Measurements from ENCODE around the gene PLXDC2. TPM values are rescaled to one million over a fixed set of nuclear protein-coding genes. Genes with fewer than 3 reads are reported as not detected.

PLXDC2 gene
- polyA plus RNA-seq, 4 donors = 29.1 to 165 (median 39.9) TPM

DNA sequence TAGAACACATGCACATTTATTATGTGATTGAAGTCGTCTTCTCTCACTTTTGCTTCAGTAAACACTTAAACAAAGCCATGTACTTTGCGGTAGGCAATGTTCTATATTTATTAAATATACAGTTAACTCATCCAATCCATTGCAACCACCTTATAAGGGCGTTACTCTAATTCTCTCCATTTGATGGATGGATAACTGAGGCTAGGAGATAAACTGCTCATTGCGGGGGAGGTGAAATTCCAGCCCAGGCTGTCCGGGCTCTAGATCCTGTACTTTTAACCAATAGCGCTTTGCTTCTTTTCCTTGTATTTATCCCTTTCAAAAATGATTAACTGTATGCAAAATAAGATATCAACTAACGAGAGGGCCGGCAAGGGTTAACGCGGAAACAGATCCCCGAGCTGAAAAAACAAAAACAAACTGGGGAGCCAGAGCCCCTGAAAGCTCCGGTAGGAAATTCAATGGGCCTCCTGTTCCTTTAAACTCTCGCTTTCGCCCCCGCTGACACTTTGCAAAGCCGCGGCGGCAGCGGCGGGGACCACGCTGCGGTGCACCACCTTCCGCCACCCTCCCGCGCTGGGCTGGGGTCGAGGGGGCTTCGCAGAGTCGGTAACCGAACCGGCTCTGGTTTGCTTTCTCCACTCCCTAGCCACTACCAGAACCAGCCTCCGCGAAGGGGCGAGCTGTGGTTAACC lies 1.0 kb upstream of the PLXDC2 start:
- peak in 1 of 4 donors; percentile 49 for DNase-seq (ENCODE audit: low read depth in 4 of 4, low spot score in 3 of 4)

DNA sequence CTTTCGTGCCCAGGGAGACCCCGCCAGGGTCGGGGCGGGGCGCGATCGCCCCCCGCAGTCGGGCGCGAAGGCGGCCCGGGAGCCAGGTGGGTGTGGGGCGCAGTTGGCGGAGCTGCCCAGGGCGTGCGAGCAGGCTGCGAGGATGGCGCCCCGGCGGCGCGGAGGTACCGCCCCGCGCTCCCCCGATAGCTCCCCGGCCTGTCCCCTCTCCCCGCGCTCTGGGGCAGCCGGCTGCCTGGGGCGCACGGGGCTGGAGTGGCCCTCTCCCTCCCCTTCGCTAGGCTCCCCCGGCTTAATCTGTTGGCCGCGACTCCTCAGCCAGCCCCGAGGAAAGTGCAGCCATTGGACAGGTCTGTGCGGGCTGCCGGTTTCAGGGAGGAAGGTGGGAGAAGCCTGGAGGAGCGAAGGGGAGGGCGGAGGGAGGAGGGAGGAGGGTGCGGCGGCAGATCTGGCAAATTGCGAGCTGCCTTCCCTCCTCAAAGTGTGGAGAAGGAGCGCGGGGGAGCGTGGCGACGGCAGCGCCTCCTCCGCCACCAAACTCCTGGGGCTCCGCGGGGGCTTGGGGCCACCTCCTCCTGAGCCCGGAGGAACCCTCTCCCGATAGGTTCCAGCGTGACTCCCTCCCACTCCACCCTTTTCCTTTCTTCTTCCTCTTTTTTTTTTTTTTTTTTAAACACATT lies 361 bp upstream of the PLXDC2 start:
- DNase-seq (ENCODE audit: low read depth in 4 of 4, low spot score in 3 of 4) = peak; percentile 70 to 80 (median 76)

DNA sequence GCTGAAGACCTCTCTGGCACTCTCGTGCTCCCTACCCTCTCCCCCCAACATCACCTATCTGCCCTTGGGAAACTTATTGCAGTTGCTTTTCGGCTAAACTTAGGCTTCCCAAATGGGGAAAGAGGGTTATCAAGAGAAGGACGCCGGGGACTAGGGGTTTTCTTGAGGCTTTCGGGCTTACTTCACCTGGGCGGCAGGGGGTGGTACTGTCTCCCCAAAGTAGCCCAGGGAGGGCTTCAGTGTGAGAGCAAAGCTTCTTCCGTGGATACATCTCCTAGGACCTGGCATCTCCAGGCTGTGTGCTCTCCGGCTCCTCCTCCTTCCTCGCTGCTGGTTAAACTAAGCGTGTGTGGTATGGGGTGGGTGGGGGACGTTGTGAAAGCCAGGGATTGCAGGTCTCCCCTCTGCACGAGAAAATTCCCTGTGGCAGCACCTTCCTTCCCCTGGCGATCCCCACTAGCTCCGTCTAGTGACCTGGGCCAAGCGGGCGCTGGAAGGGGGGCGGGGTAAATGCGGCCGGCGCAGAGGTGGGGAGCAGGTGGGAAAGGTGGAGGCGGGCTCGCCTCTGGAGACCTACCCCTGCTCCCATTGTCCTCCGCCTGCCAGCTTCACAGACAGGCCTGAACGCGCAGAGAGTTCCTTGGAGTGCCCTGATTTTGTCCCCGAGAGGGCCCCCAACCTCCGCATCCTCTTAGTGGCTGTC lies 1.1 kb downstream of the PLXDC2 start:
- no peak for DNase-seq (ENCODE audit: low read depth in 4 of 4, low spot score in 3 of 4)

DNA sequence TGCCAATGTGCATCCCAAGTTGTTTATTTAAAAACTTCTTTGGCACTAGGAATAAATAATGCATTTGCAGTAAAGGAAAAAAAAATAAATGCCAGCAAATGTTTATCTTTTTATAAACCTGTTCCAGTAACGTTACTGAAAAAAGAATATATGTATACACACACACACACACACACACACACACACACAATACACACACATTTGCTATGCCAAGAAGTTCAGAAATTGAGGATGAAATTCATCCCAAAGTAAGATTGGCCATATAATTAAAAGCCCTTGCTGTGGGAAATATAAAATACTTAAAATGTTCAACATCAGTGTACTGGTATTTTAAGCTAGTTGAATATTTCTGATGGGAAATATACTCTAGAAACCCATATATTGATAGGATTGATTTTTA lies 2.6 kb downstream of the PLXDC2 start:
- DNase-seq (ENCODE audit: low read depth in 4 of 4, low spot score in 3 of 4) = no peak

DNA sequence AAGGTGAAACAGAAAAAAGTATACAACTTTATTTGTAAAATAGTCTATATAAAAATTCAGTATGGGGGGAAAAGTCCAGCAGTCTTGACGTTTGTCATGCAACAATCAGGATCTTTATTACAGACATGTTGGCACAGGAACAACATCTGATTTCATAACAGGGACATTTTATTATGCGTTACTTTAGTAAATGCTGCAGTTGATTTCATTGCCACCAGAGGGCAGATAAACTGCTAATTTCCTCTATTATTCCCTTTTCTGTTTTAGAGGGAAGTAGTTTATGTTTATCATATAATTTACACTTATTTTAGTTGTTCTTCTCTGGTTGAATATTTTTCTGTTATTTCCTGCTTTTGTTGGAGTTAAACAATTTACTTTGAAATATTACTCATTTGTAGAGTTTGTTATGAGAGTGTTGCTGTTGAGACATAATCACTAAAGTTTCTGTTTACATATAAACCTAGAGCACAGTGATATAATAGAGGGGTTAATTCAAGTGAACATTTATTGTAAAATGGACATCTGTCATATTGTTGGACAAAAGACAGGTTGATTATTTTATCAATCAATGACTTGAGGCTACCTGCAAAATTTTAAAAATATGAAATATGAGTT lies 3.3 kb downstream of the PLXDC2 start:
- peak in 1 of 4 donors; percentile 54 for DNase-seq (ENCODE audit: low read depth in 4 of 4, low spot score in 3 of 4)

DNA sequence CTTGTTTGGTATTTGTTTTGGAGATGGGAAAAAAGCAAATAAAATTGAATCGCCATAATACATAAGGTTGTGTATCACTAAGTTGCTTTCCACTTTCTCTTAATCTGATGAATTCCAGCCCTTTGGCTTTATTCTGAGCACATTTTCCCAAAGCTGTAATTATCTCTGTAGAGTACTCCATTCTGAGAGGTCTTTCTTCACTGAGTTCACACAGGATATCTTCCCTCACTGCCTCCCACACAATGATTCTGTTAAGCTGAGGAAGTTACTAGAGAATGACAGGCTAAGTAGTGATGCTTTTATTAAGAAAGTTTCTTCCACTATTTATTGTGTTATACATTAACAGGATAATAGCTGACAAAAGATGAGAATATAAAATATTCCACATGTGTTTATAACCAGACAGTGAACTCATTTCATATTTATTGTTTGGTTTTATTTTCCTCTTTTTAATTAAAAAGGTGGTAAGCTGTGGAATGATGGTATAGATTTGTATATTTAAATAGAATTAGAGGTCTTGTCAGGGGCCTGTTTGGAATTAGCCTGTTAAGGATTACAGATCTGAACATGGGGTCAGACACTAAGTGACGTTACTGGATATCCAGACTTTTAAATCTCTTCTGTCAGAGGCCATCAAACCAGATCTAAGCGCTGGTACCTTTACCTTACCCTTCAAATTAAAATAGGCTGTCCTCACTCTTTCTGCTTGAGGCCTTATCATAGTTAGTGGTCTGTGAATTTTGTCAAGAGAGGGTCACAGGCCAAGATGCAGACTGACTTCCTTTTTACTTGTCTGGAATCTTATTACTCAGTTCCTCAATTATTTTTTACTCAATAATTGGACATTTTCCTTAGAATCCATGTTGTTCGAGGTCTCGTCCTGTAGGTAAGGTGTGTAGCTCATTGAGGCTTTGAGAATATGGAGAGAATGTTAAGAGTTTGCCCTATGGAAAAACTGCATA lies 8.4 kb downstream of the PLXDC2 start:
- no peak for DNase-seq (ENCODE audit: low read depth in 4 of 4, low spot score in 3 of 4)

DNA sequence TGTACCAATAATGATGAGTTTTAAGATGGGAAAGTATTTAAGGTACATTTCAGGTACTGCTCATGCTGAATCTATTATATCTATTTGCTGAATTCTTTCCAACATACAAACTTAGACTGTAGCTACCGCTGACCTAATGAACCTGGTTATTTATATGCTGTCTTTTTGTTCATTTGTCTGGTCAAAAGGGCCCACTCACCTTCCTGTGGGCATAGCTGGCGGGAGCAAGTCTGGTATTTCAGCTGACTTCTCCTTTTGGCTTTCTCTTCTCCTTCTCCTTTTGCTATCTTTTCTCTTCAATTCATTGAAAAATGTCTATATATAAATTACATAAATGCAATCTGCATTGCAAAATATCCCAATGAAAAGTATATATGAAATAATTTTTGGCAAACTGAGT lies 9.5 kb downstream of the PLXDC2 start:
- DNase-seq (ENCODE audit: low read depth in 4 of 4, low spot score in 3 of 4) = no peak

DNA sequence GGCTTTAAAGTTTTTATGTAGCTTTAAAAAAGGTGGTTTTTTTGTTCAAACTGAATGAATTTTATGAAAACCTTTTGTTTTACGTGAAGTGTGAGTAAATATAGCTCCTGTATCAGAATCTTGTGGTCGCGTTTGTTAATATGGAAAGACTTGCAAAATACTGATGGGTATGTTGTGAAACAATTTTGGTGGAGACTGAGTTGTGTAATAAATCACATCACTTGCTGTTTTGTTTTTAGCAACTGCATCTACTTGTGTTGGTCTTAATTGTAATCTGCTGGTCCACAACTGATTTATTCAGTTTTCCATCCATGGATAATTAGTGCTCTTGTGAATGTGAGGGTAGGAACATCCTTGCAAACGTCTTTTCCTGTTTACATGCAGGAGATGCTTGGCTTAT lies 10.5 kb downstream of the PLXDC2 start:
- no peak for DNase-seq (ENCODE audit: low read depth in 4 of 4, low spot score in 3 of 4)

DNA sequence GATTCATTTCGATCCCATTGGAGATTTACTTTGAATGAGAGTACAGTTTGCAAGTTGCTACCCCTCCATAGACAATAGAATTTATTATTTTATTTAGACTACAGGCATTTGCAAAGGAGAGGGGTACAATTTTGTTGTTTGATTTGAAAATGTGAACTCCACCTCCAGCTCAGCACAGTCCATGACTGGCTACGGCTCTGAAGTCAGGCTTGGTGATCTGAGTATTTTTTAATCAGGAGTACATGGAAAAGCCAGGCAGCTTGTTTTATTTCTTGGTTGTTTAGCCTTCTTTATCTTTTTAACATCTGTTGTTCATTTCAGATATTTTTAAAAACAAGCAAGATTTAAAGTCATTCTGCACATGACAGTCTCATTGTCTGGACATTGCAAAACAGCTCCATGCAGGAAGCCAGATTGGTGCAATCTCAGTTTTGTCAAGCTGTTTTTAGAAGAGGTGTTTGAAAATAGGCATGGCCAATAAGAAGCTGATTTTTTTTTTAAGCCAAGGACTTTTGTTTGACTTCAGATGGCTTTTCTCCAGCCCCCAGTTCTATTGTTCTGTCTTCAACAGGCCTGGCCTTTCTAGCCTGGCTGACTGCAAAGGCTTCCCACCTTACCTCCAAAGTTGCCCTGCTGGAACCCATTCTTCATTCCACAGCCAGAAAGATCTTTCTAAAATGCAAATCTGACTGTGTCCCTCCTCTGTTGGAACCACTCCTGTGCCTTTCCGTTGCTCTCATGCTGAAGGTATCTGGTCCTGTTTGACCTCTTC lies 12.2 kb downstream of the PLXDC2 start:
- DNase-seq (ENCODE audit: low read depth in 4 of 4, low spot score in 3 of 4) = no peak

DNA sequence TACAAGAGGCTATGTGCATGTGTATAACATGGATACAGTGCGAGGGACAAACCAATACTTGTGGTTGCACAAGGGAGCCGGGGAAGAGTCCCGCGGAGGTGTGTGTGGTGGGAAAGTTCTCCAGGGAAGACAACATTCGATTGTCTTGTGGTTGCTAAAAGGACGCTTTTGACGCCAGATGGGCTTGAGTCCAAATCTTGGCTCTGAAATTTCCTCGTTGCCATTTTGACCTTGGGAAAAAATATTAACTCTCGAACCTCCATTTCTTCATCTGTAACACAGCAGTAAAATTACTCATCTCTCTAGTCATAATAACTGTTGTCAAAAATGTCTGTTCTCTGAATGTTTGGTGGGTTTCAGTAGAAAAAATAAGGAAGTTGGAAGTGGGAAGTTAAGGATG lies 16.5 kb downstream of the PLXDC2 start:
- DNase-seq (ENCODE audit: low read depth in 4 of 4, low spot score in 3 of 4) = no peak

DNA sequence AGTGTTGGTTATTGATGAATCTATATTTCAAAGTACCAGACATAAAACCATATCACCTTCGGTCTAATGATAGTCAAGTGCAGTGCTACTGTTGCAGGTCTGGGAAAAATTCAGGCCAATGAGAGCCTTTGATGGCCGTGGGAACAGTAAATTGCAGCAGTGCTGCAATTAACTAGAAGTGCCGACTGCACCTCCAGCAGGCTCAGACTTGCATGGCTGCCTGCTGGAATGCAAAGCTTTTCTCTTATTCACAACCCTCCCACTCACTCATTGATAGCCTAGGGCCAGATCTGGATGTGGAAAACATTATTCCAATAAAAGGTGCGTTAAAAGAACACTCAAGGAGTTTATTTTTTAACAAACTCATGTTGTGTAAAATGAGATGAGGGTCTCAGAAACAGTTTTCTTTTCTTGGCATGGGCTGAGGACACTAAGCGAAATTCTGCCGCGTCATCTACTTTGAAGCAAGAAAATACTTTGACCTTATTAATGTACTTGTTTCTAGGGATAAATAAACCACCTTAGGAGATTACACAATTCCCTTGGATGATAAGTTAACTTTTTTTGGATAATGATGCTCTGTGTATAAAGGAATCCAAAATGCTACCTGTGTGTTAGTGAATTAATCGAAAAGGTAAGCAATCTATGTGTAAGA lies 17.1 kb downstream of the PLXDC2 start:
- no peak for DNase-seq (ENCODE audit: low read depth in 4 of 4, low spot score in 3 of 4)

DNA sequence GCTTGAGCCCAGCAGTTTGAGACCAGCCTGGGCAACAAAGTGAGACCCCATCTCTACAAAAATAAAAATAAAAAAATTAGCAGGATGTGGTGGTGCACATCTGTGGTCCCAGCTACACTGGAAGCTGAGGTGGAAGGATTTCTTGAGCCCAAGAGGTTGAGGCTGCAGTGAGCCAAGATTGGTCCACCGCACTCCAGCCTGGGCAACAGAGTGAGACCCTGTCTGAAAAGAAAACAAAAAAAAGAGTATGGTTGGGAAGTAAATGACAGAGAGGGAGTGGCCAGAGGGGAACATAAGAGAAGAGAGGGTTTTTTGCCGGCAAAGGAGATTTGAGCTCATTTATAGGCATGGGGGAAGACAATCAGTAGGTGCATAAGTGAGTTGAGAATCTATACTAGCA lies 19.7 kb downstream of the PLXDC2 start:
- DNase-seq (ENCODE audit: low read depth in 4 of 4, low spot score in 3 of 4) = no peak

DNA sequence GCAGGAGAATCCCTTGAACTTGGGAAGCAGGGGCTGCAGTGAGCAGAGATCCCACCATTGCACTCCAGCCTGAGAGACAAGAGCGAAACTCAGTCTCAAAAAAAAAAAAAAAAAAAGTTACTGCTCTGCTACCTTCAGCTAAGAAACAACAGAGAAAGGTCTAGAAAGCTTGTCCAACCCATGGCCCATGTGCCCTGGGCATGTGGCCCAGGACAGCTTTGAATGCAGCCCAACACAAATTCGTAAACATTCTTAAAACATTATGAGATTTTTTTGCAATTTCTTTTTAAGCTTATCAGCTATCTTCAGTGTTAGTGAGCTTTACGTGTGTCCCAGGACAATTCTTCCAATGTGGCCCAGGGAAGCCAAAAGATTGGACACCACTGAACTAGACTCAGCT lies 22.9 kb downstream of the PLXDC2 start:
- DNase-seq (ENCODE audit: low read depth in 4 of 4, low spot score in 3 of 4) = no peak

DNA sequence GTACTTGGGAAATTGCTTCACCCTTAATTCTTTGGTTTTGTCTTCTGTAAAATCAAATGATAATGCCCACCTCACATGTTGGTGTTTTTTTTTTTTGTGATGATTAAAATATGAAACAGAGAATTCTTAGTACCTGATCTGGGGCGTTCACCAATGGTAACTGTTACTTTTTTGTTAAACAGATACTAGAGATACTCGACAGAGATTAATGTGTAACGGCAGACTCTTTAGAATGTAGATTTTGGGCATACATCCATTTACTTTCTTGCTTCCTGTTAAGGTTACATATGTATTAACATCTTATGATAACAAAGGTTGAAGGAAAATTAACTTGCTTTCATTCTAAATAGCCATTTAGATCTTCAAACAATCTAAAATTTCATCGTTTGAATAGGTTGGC lies 23.3 kb downstream of the PLXDC2 start:
- no peak for DNase-seq (ENCODE audit: low read depth in 4 of 4, low spot score in 3 of 4)

DNA sequence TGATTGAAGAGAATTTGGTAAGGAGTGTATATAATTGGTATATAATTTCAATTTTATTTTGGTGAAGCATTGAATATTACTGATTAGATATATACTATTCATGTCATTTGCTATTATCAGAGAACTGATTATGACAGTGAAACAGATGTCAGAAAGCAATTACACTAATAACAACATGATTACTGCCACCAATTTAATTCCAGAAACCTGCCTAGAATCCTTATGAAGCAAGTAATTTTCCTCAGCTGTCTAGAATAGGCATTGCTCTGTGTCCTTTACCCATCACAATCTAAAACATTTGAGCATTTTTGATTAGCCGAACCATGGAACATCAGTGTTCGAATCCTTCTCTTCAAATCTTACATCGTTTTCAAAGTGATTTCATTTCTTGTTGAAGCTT lies 24.5 kb downstream of the PLXDC2 start:
- DNase-seq (ENCODE audit: low read depth in 4 of 4, low spot score in 3 of 4) = no peak

DNA sequence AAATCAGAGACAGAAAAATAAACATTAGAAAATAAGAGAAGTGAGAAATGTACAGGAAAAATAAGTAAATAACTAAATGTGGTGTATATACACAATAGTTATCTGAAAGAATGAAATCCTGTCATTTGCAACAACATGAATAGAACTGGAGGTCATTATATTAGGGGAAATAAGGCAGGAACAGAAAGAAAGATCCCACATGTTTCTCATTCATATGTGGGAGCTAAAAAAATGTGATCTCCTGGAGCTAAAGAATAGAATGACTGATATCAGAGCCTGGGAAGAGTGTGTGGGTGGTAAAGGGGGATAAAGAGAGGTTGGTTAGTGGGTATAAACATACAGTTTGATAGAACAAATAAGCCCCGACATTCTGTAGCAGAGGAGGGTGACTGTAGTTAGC lies 27.3 kb downstream of the PLXDC2 start:
- no peak for DNase-seq (ENCODE audit: low read depth in 4 of 4, low spot score in 3 of 4)

DNA sequence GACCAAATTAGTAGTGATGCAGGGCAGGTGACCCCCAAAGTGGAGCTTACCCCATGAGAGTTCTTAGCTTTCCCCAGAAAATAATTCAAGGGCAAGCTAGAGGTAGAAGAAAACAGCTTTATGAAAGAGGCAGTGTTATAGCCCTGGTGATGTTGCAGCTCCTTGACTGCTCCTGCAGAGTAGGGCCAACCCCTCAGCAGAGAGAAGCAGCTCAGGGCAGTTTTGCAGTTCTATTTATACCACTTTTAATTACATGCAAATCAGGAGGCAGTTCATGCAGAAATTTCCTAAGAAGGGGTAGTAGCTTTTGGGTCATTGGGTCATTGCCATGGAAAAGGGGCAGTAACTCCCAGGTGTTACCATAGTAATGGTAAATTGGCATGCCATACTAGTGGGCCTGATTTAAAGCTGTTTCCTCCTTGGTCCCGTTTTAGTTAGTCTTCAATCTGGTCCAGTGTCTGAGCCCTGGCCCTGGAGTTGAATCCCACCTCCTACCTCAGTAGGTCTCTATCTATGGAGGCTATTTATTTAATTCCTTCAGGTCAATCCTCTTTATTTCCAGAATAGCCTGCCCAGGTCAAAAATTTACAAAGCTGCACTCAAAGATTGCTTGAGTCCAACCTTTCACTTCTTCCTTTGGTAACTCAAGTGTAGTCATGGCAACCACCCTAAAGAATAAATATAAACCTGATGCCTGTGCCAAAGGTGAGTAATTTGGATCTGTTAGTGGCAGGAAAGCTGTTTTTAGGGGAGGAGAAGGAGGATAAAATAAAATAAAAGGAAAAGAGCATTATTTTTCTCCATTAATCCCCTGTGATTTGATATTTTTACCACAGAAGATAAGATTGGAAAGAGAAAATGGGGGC lies 29.5 kb downstream of the PLXDC2 start:
- no peak for DNase-seq (ENCODE audit: low read depth in 4 of 4, low spot score in 3 of 4)

DNA sequence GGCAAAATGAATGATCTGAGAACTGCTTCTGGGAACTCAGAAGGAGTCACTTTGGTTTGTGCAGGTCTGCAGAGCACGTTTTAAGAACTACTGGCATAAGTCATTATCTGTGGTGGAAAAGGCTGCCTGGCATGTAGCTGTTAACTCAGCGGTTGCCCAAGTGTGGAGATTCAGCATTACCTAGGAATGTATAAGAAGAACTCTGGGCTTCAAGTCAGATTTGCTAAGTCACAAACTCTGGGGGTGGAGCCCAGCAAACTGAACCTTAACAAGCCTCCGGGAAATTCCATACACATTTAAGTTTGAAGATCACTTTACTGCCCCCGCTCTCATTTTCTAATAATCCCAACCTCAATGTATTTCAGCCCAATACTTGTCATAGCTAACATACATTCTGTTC lies 31.1 kb downstream of the PLXDC2 start:
- no peak for DNase-seq (ENCODE audit: low read depth in 4 of 4, low spot score in 3 of 4)
